WERI-Rb-1 (cell line): ENCODE measurements around the gene LRSAM1.

Experiments used
- DNase-seq: peaks from one replicate; pipeline ENCODE4 v3.0.0-alpha.2; 2020
- H3K27ac ChIP-seq: fragments of 250-450 bp; sonication (Bioruptor Pico); 2 replicates; pipeline ENCODE4 v1.5.1; 2020; ENCODE audit warnings: mild to moderate bottlenecking, moderate library complexity
- H3K27me3 ChIP-seq: fragments of 250-450 bp; sonication (Bioruptor Pico); 2 replicates; pipeline ENCODE4 v1.5.1; 2021; ENCODE audit warnings: mild to moderate bottlenecking, low read depth, moderate library complexity; ENCODE audit not compliant: insufficient read depth, severe bottlenecking
- H3K36me3 ChIP-seq: fragments of 250-450 bp; sonication (Bioruptor Pico); 2 replicates; pipeline ENCODE4 v1.5.1; 2020; ENCODE audit warnings: mild to moderate bottlenecking, moderate library complexity
- H3K4me3 ChIP-seq: 2 replicates; pipeline ENCODE4 v1.5.1; 2011; ENCODE audit warnings: low read depth, mild to moderate bottlenecking, control low read depth, low read length
- H3K9me3 ChIP-seq: fragments of 250-450 bp; sonication (Bioruptor Pico); 2 replicates; pipeline ENCODE4 v1.5.1; 2021; ENCODE audit warnings: mild to moderate bottlenecking, moderate library complexity; ENCODE audit not compliant: severe bottlenecking
- TF ChIP-seq, protein P1 (sequence below): IDR thresholded peaks from 2 replicates; pipeline ENCODE4 v1.5.1; 2011; ENCODE audit warnings: low read depth, mild to moderate bottlenecking, control low read depth, inconsistent platforms, low read length

The LRSAM1 gene

GRCh38 chr9:127548352-127548881 is 97.1 kb downstream of the LRSAM1 start:
- H3K9me3 ChIP-seq, result no peaks in the 10 kb centered on the region
- no peak overlapping the region for H3K4me3 ChIP-seq
- no peaks in the 10 kb centered on the region for H3K27me3 ChIP-seq
- no peak overlapping the region for H3K27ac ChIP-seq
- TF ChIP-seq, protein P1, sequence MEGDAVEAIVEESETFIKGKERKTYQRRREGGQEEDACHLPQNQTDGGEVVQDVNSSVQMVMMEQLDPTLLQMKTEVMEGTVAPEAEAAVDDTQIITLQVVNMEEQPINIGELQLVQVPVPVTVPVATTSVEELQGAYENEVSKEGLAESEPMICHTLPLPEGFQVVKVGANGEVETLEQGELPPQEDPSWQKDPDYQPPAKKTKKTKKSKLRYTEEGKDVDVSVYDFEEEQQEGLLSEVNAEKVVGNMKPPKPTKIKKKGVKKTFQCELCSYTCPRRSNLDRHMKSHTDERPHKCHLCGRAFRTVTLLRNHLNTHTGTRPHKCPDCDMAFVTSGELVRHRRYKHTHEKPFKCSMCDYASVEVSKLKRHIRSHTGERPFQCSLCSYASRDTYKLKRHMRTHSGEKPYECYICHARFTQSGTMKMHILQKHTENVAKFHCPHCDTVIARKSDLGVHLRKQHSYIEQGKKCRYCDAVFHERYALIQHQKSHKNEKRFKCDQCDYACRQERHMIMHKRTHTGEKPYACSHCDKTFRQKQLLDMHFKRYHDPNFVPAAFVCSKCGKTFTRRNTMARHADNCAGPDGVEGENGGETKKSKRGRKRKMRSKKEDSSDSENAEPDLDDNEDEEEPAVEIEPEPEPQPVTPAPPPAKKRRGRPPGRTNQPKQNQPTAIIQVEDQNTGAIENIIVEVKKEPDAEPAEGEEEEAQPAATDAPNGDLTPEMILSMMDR, result no peak
- no peak for DNase-seq
- H3K36me3 ChIP-seq, result peaks cover 4% of the 10 kb centered on the region; the same call in 1 of the 2 replicates

DNA sequence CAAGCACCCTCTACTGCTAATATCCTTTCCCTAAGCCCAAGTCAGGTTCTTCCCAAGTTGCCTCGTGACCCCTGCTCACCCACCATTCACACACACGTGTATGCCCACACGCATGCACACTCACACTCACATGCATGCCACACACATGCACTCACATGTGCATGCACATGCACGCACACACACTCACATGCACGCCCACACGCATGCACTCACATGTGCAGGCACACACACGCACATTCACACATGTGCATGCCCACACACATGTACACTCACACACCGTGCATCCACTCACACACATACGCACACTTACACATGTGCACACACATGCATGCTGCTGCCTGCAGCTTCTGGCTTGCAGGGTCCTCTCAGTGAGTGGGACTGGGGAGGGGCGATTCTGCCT is 97.9 kb downstream of the LRSAM1 start:
- no peak overlapping the region for H3K4me3 ChIP-seq
- peaks cover 4% of the 10 kb centered on the region; the same call in 1 of the 2 replicates for H3K36me3 ChIP-seq
- H3K9me3 ChIP-seq, result no peaks in the 10 kb centered on the region
- no peaks in the 10 kb centered on the region for H3K27me3 ChIP-seq
- H3K27ac ChIP-seq, result no peak overlapping the region
- no peak for DNase-seq
- TF ChIP-seq, protein P1, result no peak

DNA sequence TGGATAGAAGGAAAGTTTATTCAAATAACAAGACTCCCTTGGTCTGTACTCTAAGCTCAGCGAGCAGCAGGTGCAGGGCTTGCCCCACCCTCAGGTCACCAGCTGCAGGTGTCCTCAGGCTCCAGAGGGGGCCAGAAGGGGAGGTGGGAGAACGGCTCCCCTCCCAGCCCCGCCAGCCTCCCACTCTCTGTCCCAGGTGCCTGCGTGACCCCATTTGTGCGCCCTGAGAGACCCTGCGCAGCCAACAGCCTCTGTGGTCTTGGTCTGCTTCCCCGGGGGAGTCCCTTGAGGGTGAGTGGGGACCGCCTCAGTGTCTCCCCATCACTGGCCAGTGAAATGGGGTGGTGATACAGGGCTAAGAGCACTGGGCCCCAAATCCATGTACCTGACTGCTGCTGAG is 98.4 kb downstream of the LRSAM1 start:
- no peaks in the 10 kb centered on the region for H3K27me3 ChIP-seq
- TF ChIP-seq, protein P1, result no peak
- H3K27ac ChIP-seq, result no peak overlapping the region
- H3K9me3 ChIP-seq, result no peaks in the 10 kb centered on the region
- no peak overlapping the region for H3K4me3 ChIP-seq
- no peak for DNase-seq
- peaks cover 4% of the 10 kb centered on the region; the same call in 1 of the 2 replicates for H3K36me3 ChIP-seq

DNA sequence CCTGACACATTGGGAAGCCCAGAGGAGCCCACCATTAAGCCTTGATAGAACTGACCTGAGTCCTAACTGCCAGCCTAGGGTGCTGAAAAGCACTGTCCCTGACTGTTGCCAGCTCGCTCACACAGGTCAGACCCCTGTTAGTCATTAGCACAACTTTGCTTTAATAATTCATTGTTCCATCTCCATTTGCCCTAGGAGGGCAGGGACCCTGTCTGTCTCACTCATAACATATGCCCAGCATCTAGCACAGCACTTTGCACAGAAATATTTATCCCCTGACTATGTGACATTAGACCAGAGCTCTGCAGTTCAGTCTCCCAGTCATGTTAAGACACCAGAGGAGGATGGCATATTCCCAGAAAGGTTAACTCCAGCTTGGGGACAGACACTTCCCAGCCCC is 99.0 kb downstream of the LRSAM1 start:
- no peaks in the 10 kb centered on the region for H3K27me3 ChIP-seq
- TF ChIP-seq, protein P1, result no peak
- no peaks in the 10 kb centered on the region for H3K9me3 ChIP-seq
- no peak overlapping the region for H3K27ac ChIP-seq
- H3K36me3 ChIP-seq, result peaks cover 4% of the 10 kb centered on the region
- DNase-seq, result no peak
- H3K4me3 ChIP-seq, result no peak overlapping the region

DNA sequence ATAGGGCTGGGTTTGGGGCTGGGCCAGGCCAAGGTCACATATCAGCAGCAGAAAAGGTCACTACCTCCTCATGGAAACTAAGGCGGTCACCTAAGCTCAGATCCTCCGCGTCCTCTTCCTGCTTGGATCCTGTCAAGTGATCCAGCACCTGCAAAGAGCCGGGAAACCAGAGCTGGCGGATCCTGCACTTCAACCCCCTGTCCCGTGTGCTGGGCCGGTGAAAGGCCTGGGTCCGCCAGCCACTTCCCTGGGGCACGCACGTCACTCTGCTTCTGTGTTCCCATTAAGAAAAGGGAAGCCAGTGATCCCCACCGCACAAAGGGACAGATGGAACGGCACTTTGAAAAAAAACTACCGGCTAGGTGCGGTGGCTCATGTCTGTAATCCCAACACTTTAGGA is 99.4 kb downstream of the LRSAM1 start:
- Histone ChIP-seq H3K27me3 (no peaks in the 10 kb centered on the region), H3K36me3 (peaks cover 4% of the 10 kb centered on the region), H3K27ac (no peak overlapping the region), H3K4me3 (no peak overlapping the region), H3K9me3 (no peaks in the 10 kb centered on the region)
- TF ChIP-seq, protein P1, result no peak
- no peak for DNase-seq
